HG03025 (cell line): ENCODE data around the gene IGFBPL1.

Experiments used
- ATAC-seq: cut with Tn5 transposase; IDR thresholded peaks from one replicate; pipeline ENCODE4 v1.9.1; 2021; ENCODE audit warnings: mild to moderate bottlenecking, moderate library complexity; ENCODE audit not compliant: unreplicated experiment, low FRiP score

IGFBPL1 gene

DNA sequence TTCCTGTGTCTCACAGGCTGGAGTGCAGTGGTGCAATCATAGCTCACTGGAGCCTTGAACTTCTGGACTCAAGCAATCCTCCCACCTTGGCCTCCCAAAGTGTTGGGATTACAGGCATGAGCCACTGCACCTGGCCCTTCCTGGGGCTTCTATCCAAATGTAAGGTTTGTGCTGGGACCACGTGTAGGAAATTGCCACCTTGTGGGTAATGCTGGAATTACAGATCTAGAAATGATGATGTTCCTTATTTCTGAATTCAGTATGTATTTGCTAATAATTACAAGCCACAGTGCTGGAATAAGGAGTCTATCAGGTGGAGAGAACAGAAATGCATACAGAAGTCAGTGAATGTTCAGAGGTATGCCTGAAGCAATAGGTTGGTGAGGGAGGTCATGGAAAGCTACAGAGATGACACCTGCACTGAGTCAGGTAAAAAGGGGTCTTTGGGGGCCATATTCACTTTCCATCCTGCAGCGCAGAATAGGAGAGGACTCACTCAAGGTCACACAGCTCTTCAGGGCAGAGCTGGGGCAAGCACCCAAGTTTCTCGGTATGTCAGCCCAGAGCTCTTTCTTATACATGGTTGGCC lies 8.8 kb upstream of the IGFBPL1 start:
- no peak for ATAC-seq

DNA sequence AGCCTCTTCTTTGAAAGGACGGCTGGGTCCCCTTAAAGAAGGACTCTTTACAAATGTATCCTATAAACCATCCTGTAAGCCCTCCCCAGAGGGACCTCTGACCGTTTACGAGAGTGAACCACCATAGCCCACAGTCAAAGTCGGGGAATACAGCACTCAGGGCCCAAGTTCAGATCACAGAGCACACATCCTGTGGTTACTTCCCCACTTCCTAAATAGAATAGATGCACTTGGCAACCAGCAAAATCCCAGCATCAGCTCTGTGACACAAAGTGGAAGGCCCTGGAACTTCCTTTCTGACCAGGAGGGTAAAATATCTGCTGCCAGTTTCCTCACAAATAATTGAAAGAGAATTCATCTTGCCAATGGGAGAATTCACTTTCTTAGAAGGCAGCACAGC lies 6.9 kb upstream of the IGFBPL1 start:
- no peak for ATAC-seq

DNA sequence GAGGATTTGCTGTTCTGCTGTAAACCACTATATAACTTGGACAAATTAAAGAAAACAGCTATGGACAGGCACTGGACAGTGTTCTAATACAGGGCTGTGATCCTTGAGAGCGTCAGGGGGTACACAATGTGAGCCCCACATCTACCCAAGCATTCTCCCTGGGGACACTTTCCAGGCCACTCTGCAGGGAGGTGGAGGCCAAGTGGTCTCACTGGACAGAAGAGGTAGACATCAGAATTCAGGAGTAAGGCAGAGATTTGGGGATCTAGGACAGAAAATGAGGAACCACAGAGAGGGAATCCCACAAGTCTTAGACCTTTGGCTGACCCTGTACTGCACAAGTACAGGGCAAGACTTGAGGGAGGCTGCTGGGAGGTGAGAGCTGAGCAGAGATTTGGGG lies 3.8 kb upstream of the IGFBPL1 start:
- ATAC-seq = no peak

DNA sequence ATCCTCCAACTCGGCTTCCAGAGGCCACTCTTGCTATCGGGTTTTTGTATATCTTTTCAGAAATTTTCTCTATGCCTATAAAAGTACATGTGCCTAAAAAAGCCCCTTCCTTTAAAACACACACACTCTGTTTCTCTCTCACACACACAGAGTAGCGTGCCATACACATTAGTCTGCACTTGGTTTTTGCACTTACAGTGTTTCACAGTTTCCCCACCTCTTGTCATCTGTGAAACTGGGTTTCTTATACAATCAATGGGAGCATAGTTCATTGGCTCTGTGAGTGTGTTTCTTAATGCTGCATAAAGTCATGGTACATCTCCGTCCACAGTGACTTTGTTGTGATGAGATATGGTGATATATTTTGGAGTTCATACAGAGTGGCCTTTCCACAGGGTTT lies 664 bp upstream of the IGFBPL1 start:
- ATAC-seq = no peak

DNA sequence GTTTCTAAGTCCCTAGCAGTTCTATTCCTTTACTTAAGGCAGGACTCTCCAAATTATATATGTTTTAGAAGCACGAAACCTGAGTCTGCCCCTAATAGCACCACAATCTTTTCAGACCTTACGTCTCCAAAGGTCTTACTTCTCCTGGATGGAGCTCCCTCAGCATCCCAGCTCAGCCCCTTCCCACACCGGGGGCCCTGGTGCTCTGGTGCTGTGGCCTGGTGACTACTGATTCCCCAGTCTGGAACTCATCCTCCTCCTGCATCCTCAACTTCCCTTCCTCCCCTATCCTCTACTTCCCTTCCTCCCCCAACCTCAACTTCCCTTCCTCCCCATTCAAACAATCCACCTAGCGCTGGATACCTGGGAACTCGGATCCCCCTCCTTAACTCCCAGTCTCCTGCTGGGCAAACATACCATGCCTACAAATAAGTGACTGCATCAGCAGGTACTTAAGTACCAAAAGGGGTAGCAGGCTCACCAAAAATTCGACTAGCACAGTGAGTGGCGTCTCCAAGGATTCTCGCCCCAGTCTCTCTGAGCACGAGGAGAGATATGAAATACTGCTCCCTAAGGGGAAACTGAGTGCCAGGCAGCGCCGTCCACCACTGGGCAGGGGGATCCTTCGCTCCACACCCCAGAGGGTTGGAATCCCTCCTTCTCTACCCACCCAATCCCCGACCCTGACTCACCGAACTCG lies 831 bp downstream of the IGFBPL1 start:
- no peak for ATAC-seq

DNA sequence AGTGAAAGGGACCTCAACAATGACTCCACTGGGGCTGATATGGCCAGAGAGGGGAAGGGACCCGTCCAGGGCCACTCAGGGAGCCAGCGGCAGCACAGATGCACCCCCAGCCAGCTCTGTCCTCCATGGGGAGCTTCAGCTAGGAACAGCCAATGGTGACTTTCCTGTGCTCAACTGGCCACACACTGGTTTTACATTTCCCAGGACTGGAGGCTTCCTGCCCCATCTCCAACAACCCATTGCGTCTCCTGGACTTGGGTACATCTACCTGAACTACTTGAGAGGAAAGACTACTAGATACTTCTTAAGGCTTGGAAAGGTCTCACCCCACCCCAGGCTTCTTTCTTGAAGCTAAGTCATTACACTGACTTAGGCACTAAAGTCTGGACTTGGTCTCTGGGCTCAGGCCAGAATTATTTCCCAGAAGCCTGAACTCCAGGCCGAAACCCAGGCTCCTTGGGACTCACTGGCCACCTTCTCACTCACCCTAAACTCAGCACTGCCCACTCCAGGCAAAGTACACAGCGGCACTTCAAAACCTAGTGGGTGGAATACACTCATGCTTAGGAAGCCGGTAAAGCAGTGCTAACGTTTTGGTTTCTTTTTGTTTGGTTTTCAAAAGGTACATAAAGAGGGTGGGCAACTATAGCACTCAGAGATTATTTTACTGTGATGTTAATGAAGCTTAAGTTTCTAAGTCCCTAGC lies 1.5 kb downstream of the IGFBPL1 start:
- ATAC-seq = no peak

DNA sequence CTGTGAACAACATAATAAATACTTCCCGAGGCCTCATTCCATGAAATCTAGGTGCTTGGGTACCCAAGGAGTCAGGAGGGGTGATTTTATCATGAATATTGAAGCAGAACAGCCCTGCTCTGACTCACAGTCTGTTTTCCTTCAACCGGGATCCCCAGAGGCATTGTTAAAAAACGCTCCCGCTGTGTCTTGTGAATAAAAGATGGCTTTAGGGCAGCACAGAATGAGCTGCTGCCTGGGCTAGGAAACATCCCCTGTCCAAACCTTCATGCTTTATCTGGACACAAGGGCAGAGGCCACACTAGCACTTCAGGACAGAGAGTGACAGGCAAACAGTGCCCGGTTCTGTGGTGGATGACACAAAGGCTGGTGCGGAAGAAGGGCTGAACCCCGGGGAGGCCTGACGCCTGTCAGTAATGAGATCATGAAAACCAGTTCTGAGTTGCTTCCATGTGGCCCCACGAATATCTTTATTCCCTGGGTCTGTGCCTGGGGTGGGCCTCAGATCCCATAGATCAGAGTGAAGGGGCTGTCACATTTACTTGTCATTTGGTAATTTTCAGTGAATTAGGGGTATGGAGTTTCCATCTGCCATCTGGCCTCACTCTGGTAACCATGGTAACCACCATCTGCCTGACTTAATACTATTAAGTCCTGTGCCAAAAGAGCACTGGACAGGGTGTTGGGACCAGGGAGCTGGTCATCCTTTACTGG lies 2.6 kb downstream of the IGFBPL1 start:
- no peak for ATAC-seq

DNA sequence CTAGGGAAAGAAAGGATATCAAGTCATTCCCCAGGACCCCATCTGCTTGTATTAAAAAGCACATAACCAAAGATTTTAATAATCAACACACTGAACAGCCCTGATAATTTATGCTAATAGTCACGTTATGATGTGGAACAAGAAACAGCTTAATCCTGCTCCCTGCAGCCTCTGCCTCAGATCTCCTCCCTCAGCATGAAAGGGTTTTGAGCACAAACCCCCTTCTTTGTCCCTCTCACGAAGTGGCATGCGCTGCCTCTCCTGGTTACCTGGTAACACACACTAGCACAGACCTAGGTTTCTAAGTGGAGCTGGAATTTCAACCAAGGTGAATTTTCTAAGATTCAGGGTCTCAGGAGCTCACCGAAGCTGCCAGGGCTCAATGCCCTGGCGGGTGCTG lies 5.1 kb downstream of the IGFBPL1 start:
- ATAC-seq = no peak

DNA sequence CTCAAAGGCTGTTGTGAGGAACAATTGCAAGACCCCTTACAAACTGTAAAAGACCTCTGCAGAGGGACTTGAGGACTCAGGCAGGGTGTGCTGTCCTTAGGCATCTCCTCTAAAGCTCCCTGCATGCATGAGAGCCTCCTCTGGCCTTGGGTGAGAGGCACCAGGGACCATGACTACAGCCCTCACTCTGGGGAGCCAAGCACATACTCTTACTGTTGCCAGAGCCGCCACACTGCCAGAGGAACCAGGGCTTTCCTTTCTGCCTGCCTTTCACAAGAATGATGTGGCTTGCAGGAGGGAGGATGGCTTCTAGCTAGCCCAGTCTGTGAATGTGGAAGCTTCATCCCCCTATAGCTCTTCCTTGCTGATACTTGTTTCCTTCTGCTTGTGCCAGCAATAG lies 5.9 kb downstream of the IGFBPL1 start:
- ATAC-seq = no peak

DNA sequence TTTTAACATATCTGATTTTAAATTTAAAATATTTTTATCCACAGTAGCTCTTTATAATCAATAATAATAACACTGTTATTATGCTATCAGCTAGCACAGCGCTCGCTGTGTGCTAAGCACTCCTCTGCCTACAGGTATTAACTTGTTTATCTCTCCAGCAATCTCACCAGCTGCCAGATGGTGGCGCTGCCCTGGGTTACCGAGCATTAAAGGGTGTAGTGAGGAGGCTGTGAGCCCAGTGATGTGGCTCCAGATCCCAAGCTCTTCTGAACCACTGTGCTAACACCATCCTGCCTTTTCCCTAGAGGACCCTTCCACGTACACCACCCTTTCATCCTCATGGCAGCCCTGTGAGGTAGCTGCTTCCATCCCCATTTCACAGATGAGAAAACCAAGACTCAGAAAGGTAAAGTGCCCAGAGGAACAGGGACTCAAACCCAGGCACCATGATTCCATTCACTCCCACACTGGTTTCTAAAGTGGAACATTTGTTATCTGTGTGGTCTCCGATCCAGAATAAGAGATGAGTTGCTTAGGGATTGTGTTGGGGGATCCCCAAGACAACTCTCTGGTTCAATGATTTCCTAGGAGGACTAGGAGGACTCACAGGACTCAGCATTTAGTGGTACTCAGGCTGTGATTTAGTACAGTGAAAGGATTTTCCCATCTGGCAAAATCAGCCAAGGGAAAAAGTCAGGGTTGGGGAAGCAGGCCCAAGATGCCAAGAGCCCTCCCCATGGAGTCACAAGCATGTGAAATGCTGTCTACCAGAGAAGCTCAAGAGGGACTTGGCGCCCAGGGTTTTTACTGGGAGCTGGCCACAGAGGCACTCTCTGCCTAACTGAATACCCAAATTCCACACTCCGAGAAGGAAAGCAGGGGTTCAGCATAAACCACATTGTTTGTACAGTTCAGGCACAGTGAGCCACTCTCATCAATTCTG lies 7.0 kb downstream of the IGFBPL1 start:
- no peak for ATAC-seq

DNA sequence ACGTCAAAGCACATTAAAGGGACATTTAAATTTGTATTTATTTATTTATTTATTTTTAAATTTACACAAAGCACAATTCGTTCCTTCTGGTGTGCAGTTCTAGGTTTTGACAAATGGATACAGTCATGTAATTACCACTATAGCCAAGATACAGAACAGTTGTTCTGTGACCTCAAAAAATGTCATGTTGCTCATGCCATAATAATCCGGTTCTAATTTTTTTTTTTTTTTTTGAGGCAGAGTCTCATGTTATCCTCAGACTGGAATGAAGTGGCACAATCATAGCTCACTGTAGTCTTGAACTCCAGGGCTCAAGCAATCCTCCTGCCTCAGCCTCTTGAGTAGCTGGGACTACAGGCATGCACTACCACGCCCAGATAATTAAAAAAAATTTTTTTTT lies 7.8 kb downstream of the IGFBPL1 start:
- ATAC-seq = no peak

DNA sequence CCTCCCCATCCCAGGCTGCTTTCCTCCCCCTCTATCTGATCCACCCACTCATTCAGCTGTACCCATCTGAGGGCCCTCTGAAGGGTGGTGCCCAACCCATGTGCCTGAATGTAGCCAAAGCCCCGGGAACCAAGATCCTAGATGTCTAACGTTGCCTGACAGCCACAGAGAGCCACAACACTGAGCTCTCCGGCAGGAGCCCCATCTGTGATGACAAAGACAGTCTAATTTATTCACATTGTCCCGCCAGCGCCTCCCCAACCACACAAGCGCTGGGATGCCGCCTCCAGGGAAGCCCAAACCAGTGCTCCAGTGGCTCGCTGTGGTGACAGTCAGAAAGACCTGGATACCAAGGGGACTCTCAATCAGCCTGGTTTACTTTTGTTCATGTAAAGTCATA lies 8.4 kb downstream of the IGFBPL1 start:
- no peak for ATAC-seq

DNA sequence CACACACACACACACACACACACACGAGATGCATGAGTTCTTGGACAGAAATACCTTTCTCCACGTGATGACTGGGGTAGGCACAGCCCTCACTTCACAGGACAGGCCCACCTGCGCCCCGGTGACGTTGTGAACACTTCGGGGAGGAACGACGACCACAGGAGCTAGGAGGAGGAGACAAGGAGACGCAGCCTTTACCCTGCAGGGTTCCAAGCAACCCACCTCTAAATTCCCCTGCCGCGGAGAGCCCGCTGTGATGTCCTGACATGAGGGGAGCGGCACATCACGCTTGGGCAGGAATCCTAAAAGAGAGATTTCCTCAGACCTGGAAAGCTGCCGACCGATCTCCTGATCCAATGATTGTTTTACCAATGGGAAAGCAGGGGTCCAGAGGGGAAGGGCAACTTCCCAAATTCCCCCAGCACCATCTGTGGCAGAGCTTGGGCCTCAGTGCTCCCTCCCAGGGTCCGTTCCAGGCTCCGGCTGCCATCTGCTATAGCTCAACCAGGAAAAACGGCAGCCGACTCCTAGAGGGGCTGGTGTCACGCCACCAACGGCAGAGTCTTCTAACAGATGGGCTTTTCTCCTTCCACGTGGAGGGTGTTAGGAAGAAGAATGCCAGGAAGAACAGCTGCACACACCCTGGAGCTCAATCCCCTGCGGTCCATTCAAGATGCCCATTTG lies 10.1 kb downstream of the IGFBPL1 start:
- ATAC-seq = no peak

DNA sequence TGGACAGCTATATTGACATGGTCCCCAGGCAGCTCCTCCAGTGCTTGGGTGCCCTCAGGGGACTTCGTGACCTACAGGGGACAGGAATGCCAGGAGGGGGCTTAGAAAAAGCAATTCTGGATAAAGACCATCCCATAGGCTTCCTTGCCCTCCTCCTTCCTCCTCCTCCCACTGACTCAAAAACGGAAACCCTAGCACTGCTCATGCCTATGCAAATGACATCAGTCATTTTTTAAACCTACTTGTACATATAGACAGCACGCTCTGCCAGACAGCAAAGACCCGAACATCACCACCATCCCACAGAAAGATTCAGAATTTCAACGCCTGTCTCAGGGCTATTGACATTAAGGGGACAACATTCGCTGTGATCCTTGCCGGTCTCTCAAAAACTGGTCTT lies 11.0 kb downstream of the IGFBPL1 start:
- no peak for ATAC-seq

DNA sequence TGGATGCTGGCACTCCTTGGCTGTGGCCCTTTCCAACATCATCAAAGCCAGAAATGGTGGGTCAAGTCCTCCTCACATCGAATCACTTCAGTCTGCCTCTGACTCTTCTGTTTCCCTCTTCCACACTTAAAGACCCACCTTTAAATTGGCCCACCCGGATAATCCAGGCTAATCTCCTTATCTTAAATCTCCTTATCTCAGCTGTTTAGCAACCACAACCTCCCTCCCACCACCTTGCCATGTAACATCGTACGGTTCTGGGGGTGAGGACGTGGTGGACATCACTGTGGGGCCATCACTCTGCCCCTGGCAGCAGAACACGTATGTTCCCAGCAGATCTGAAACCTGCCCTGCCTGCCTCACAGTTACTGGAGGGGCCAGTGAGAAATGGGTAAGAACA lies 11.5 kb downstream of the IGFBPL1 start:
- no peak for ATAC-seq

DNA sequence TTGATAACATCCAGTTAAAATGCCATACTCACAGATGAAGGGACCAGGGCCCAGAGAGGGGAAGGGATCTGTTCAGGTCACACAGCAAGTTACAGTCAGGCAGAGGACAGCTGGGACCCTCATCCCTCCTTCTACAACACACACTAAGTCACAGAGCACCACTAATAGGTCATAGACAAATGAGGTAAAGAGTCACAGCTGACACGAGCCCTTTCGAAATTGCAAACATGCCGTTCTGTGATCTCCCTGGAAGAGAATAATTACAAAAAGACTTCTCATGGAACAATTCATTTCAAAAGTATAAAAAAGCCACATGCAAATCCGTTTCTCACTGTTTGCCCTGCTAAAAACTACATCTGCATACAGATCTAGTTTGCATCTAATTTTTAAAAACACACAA lies 15.5 kb downstream of the IGFBPL1 start:
- ATAC-seq = no peak

DNA sequence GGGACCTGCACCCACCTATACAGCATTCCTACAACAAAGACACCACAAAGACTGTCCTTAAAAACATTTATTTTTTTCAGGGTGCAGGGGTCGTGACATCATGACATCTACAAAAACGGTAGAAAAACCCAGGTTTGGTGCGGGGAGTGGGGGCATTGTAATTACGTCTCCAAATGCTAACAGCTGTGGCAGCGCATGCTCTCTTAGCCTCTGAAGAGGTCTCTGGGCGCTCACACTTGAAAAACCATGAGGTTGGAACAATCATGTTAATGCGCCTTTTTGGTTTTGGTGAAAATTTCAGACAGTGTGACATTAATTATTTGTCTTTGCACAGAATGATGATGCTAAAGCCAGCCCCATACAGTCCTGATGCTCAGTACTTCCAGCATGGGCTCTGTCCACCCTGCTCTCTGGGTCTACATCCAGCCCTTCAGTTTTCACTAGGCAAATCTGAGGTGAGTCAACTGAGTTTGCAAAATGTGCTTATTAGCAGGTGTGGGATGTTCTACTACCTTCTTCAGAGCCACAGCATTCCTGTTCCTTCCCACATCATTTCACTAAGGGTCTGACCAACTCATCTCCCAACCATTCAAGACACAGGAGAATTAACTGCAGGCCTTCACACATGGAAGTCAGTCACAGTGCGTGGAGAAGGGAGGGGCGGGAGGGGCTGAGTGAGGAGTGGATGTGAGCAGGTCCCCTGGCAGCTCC lies 17.6 kb downstream of the IGFBPL1 start:
- no peak for ATAC-seq

DNA sequence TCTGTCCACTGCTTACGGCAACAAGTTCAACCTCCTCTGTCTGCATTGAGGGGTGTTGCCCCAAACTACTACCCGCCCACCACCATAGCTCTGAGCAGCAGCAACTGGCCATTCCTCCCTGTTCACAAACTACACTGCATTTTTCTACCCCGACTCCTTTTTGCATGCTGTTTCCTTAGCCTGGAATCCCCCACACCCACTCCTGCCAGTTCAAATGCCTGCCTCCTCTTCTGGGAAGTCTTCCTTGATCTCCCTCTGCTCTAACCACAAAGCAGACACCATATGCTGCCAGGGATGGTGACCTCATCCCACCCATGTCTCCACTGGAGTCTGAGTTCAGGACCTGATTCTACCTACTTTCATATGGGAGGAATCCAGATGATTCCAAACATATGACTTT lies 18.5 kb downstream of the IGFBPL1 start:
- no peak for ATAC-seq

DNA sequence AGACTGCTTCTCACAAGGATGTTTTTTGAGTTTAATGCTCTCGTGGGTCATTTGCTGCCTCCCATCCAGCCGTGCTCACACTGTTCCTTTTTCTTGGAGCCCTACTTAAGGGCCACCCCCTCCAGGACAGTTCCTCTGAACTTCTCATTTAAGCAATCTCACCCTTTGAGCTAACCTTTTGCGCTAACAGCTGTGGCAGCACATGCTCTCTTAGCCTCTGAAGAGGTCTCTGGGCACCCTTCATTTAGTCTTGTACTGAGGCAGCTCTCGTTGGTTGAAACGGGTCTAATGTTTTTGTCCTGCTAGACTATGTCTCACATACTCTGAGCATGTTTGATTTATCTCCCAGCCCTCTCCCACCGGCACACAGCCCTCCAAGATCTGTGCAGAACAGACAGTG lies 19.9 kb downstream of the IGFBPL1 start:
- no peak for ATAC-seq
